H9 (cell line): ENCODE results near the gene AP3S1. TPM values are rescaled to one million over a fixed set of nuclear protein-coding genes. Genes with fewer than 3 reads are reported as not detected.

Experiments used
- DNase-seq: peaks from one replicate; pipeline ENCODE4 v3.0.0-alpha.2; 2017
- H2AFZ ChIP-seq: one replicate; pipeline ENCODE4 v1.6.1; 2013; ENCODE audit warnings: mild to moderate bottlenecking, low read length, control low read depth, moderate library complexity
- H2AK5ac ChIP-seq: 2 replicates; pipeline ENCODE4 v1.6.1; 2013; ENCODE audit warnings: low read length, control low read depth, mixed read lengths; ENCODE audit not compliant: insufficient read length
- H2BK120ac ChIP-seq: one replicate; pipeline ENCODE4 v1.6.1; 2013; ENCODE audit warnings: low read depth, mild to moderate bottlenecking, low read length, control low read depth, inconsistent platforms; ENCODE audit not compliant: poor library complexity, severe bottlenecking
- H2BK12ac ChIP-seq: 2 replicates; pipeline ENCODE4 v1.6.1; 2013; ENCODE audit warnings: low read length, control low read depth, mixed read lengths, low read depth; ENCODE audit not compliant: insufficient read length
- H2BK15ac ChIP-seq: 2 replicates; pipeline ENCODE4 v1.6.1; 2013; ENCODE audit warnings: low read depth, low read length, control low read depth
- H2BK20ac ChIP-seq: one replicate; pipeline ENCODE4 v1.6.1; 2013; ENCODE audit warnings: low read depth, mild to moderate bottlenecking, low read length, control low read depth, inconsistent platforms; ENCODE audit not compliant: poor library complexity, severe bottlenecking
- H2BK5ac ChIP-seq: 2 replicates; pipeline ENCODE4 v1.6.1; 2013; ENCODE audit warnings: low read length, control low read depth, mixed read lengths; ENCODE audit not compliant: insufficient read length
- H3K14ac ChIP-seq: 2 replicates; pipeline ENCODE4 v1.6.1; 2013; ENCODE audit warnings: low read length, control low read depth; ENCODE audit not compliant: insufficient read depth
- H3K18ac ChIP-seq: 2 replicates; pipeline ENCODE4 v1.6.1; 2013; ENCODE audit warnings: low read depth, mild to moderate bottlenecking, mixed read lengths, low read length, control low read depth; ENCODE audit not compliant: insufficient read length
- H3K23ac ChIP-seq: 2 replicates; pipeline ENCODE4 v1.6.1; 2013; ENCODE audit warnings: low read length, control low read depth, mixed read lengths, low read depth; ENCODE audit not compliant: insufficient read length
- H3K23me2 ChIP-seq: 2 replicates; pipeline ENCODE4 v1.6.1; 2013; ENCODE audit warnings: low read depth, mild to moderate bottlenecking, mixed read lengths, low read length, control low read depth; ENCODE audit not compliant: insufficient read length, poor library complexity, severe bottlenecking
- H3K27ac ChIP-seq: 2 replicates; pipeline ENCODE4 v1.5.1; 2013; ENCODE audit warnings: low read length, control low read depth, mixed read lengths, low read depth; ENCODE audit not compliant: insufficient read length
- H3K27me3 ChIP-seq: 2 replicates; pipeline ENCODE4 v1.6.1; 2013; ENCODE audit warnings: low read length, control low read depth, inconsistent platforms; ENCODE audit not compliant: insufficient read depth
- H3K4ac ChIP-seq: 2 replicates; pipeline ENCODE4 v1.6.1; 2013; ENCODE audit warnings: low read depth, mild to moderate bottlenecking, control low read depth, inconsistent platforms, low read length, moderate library complexity
- H3K4me1 ChIP-seq: 2 replicates; pipeline ENCODE4 v1.6.1; 2013; ENCODE audit warnings: low read length, control low read depth, inconsistent platforms; ENCODE audit not compliant: insufficient read depth
- H3K4me2 ChIP-seq: 2 replicates; pipeline ENCODE4 v1.6.1; 2013; ENCODE audit warnings: low read length, control low read depth, mixed read lengths; ENCODE audit not compliant: insufficient read length, insufficient read depth
- H3K56ac ChIP-seq: 2 replicates; pipeline ENCODE4 v1.6.1; 2013; ENCODE audit warnings: low read depth, mild to moderate bottlenecking, mixed read lengths, low read length, control low read depth; ENCODE audit not compliant: insufficient read length
- H3K79me1 ChIP-seq: 2 replicates; pipeline ENCODE4 v1.6.1; 2013; ENCODE audit warnings: low read depth, mild to moderate bottlenecking, moderate library complexity, low read length, control low read depth, inconsistent platforms; ENCODE audit not compliant: insufficient read depth, poor library complexity, severe bottlenecking
- H3K79me2 ChIP-seq: 2 replicates; pipeline ENCODE4 v1.6.1; 2013; ENCODE audit warnings: low read length, control low read depth, inconsistent platforms; ENCODE audit not compliant: insufficient read depth
- H3K9ac ChIP-seq: 2 replicates; pipeline ENCODE4 v1.6.1; 2013; ENCODE audit warnings: low read length, control low read depth, mixed read lengths; ENCODE audit not compliant: insufficient read length; ENCODE audit errors: extremely low read depth
- H3K9me3 ChIP-seq: one replicate; pipeline ENCODE4 v1.6.1; 2013; ENCODE audit warnings: low read depth, low read length, inconsistent platforms; ENCODE audit not compliant: control insufficient read depth
- H3T11ph ChIP-seq: one replicate; pipeline ENCODE4 v1.6.1; 2013; ENCODE audit warnings: mild to moderate bottlenecking, low read length, control low read depth, inconsistent platforms
- H4K20me1 ChIP-seq: one replicate; pipeline ENCODE4 v1.6.1; 2013; ENCODE audit not compliant: control insufficient read depth, insufficient read length, insufficient read depth
- H4K5ac ChIP-seq: 2 replicates; pipeline ENCODE4 v1.6.1; 2013; ENCODE audit warnings: low read depth, mild to moderate bottlenecking, mixed read lengths, low read length, control low read depth; ENCODE audit not compliant: insufficient read length
- H4K8ac ChIP-seq: replicated peaks from 2 replicates; pipeline ENCODE4 v1.6.1; 2013; ENCODE audit warnings: low read length, control low read depth, mixed read lengths, low read depth; ENCODE audit not compliant: insufficient read length
- H4K91ac ChIP-seq: 2 replicates; pipeline ENCODE4 v1.6.1; 2013; ENCODE audit warnings: low read depth, mild to moderate bottlenecking, moderate library complexity, mixed read lengths, low read length, control low read depth; ENCODE audit not compliant: insufficient read length
- H3K27ac Mint-ChIP-seq, 3 experiments: 2 replicates in 2 of 3; 3 replicates in 1 of 3; pipeline ENCODE4 v1.8.0; 2020 to 2021; ENCODE audit warnings: mixed read lengths in 3 of 3, mild to moderate bottlenecking in 1 of 3, moderate library complexity in 1 of 3
- H3K27me3 Mint-ChIP-seq: 2 replicates; pipeline ENCODE4 v1.8.0; 2021; ENCODE audit warnings: low read depth, mild to moderate bottlenecking, moderate library complexity, mixed read lengths
- H3K36me3 Mint-ChIP-seq, 3 experiments: 2 replicates in 2 of 3; 3 replicates in 1 of 3; pipeline ENCODE4 v1.8.0; 2020 to 2021; ENCODE audit warnings: low read depth in 3 of 3, mixed read lengths in 3 of 3; ENCODE audit not compliant: insufficient read depth in 1 of 3
- H3K4me1 Mint-ChIP-seq, 2 experiments: 2 replicates each; pipeline ENCODE4 v1.8.0; 2020; ENCODE audit warnings: mixed read lengths in 2 of 2
- H3K4me3 Mint-ChIP-seq, 2 experiments: 2 replicates in 1 of 2; 3 replicates in 1 of 2; pipeline ENCODE4 v1.8.0; 2020 to 2021; ENCODE audit warnings: mild to moderate bottlenecking in 2 of 2, mixed read lengths in 2 of 2, moderate library complexity in 1 of 2
- H3K9me3 Mint-ChIP-seq, 2 experiments: 2 replicates in 1 of 2; 3 replicates in 1 of 2; pipeline ENCODE4 v1.8.0; 2020; ENCODE audit warnings: mild to moderate bottlenecking in 2 of 2, mixed read lengths in 2 of 2, moderate library complexity in 1 of 2
- WGBS: extraction: QIAGEN DNeasy Blood & Tissue Kit; methylation state at CpG from one replicate; pipeline ENCODE4 v1.1.7; 2013; ENCODE audit warnings: missing lambda C conversion rate, low lambda C conversion rate, mixed read lengths; ENCODE audit not compliant: insufficient read length; ENCODE audit errors: extremely low coverage; 5-methylcytosine and 5-hydroxymethylcytosine counted together
- total RNA-seq: library from RNA; stranded (reverse); gene quantifications from 2 replicates; pipeline ENCODE4 v1.2.1, GENCODE V29; 2021
- TF ChIP-seq, protein P1 (sequence below): fragments of 200-600 bp; sonication (generic); conservative IDR thresholded peaks from 3 replicates; pipeline ENCODE4 v1.8.0; 2021; ENCODE audit warnings: antibody characterized with exemption, mild to moderate bottlenecking

Gene AP3S1
- total RNA-seq, 1 experiment from 2014 or later = 78.4 TPM

GRCh38 chr5:115829913-115830312 is 11.8 kb upstream of the AP3S1 start:
- Histone ChIP-seq H3K79me2 (no peaks in the 10 kb centered on the region), H3K27me3 (no peaks in the 10 kb centered on the region), H2AK5ac (no peak overlapping the region), H4K91ac (no peak overlapping the region), H3K4me2 (no peak overlapping the region), H3K14ac (no peak overlapping the region), H2BK5ac (no peak overlapping the region), H3K27ac (no peak overlapping the region), H3T11ph (no peak overlapping the region), H2BK20ac (no peak overlapping the region), H3K9ac (no peak overlapping the region), H3K9me3 (no peaks in the 10 kb centered on the region), H3K23ac (no peak overlapping the region), H2BK12ac (no peak overlapping the region), H3K79me1 (no peaks in the 10 kb centered on the region), H3K56ac (no peak overlapping the region), H4K5ac (no peak overlapping the region), H4K8ac (no peak overlapping the region), H3K4ac (no peak overlapping the region), H2BK15ac (no peak overlapping the region), H3K23me2 (no peaks in the 10 kb centered on the region), H3K18ac (no peak overlapping the region), H4K20me1 (no peaks in the 10 kb centered on the region), H2AFZ (no peak overlapping the region), H3K4me1 (no peaks in the 10 kb centered on the region), H2BK120ac (no peak overlapping the region)
- WGBS = no CpG with 5 or more reads among the region's 5 CpGs
- Mint-ChIP-seq H3K4me3 (no peak overlapping the region), H3K36me3 (peaks cover 11 to 51% (median 43%) of the 10 kb centered on the region in 3 experiments), H3K27me3 (peaks cover 2% of the 10 kb centered on the region; the same call in 1 of the 2 replicates), H3K9me3 (peaks cover 5 to 11% of the 10 kb centered on the region in 2 experiments; a peak in 4 of 5 replicates), H3K4me1 (no peaks in the 10 kb centered on the region), H3K27ac (no peak overlapping the region)
- no peak for DNase-seq
- TF ChIP-seq, protein P1, sequence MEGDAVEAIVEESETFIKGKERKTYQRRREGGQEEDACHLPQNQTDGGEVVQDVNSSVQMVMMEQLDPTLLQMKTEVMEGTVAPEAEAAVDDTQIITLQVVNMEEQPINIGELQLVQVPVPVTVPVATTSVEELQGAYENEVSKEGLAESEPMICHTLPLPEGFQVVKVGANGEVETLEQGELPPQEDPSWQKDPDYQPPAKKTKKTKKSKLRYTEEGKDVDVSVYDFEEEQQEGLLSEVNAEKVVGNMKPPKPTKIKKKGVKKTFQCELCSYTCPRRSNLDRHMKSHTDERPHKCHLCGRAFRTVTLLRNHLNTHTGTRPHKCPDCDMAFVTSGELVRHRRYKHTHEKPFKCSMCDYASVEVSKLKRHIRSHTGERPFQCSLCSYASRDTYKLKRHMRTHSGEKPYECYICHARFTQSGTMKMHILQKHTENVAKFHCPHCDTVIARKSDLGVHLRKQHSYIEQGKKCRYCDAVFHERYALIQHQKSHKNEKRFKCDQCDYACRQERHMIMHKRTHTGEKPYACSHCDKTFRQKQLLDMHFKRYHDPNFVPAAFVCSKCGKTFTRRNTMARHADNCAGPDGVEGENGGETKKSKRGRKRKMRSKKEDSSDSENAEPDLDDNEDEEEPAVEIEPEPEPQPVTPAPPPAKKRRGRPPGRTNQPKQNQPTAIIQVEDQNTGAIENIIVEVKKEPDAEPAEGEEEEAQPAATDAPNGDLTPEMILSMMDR = no peak
